Liver (tissue), 3 donors: ENCODE data around the gene BMAL1.

Source experiments
- CTCF ChIP-seq: fragments of 150-350 bp; IDR thresholded peaks from 2 replicates; pipeline ENCODE4 v1.5.1; 2017; ENCODE audit warnings: improper control_type of control experiment, low read depth, low read length; ENCODE audit not compliant: missing input control
- FOXA1 ChIP-seq: IDR thresholded peaks from 2 replicates; pipeline ENCODE4 v1.6.1; 2016; ENCODE audit warnings: antibody characterized with exemption
- GABPA ChIP-seq, 2 donors: IDR thresholded peaks in 1 of 2; conservative IDR thresholded peaks in 1 of 2; 2 replicates each; pipeline ENCODE4 v1.6.1; 2016; ENCODE audit warnings: antibody characterized with exemption in 2 of 2, mild to moderate bottlenecking in 1 of 2, moderate library complexity in 1 of 2
- donor health status: healthy.
- donor health status: healthy.

GRCh38 chr11:13236626-13237025, 41.0 kb upstream of the BMAL1 start:
- no peak for TF ChIP-seq FOXA1
- TF ChIP-seq CTCF: no peak
- TF ChIP-seq GABPA (IDR thresholded peaks at IDR 0.05 in 1 of 2, conservative IDR thresholded peaks at IDR 0.05 in 1 of 2): no peak
